ENCODE measurements around the gene DPY19L2. TPM values are rescaled to one million over a fixed set of nuclear protein-coding genes. Genes with fewer than 3 reads are reported as not detected.
"Not testable (repeated sequence)": the region's sequence is repeated elsewhere in the genome, so short reads cannot be mapped to it uniquely, and the experiment has no call there.

DPY19L2 gene
- total and polyA plus RNA-seq, 2 donors (not counting 1 experiment from before 2014, with no cell fraction given) = 0.09 to 0.62 TPM

DNA sequence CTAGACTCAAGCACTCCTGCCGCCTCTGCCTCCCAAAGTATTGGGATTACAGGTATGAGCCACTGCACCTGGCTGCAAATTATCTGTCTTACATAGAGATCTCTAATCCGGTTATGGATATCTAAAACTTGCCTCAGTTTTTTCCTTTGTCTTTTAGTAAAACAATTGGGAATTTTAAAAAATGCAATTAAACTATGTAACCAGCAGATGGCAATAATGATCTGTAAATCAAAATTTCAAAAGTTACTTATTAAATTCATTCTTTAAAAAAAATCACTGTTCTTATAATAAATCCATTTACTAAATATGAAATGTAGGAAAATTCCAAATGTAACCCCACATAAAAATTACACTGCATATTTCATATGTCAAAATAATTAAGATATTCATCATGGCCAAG, 4.3 kb upstream of the DPY19L2 start:
- H4K20me1 ChIP-seq (ENCODE audit: control insufficient read depth, insufficient read depth, low read length, poor library complexity, severe bottlenecking); H3K79me2 ChIP-seq (ENCODE audit: control insufficient read depth, insufficient read depth, low read length); H3K4me3 ChIP-seq (ENCODE audit: control extremely low read depth in 1 of 5, extremely low read depth in 1 of 5, insufficient read depth in 1 of 5, low read depth in 2 of 5, low read length in 4 of 5); H3K27me3 ChIP-seq (replicated peaks in 1 of 4; ENCODE audit: control extremely low read depth in 1 of 4, control insufficient read depth in 3 of 4, insufficient read depth in 4 of 4, low read length in 3 of 4); ATAC-seq (ENCODE audit: low read depth); H3K4me2 ChIP-seq (replicated peaks; ENCODE audit: low read depth, low read length, poor library complexity, severe bottlenecking); H3K9me3 Mint-ChIP-seq (ENCODE audit: insufficient read depth); intact Hi-C loops (cut with micrococcal nuclease); H3K9me3 ChIP-seq (ENCODE audit: control extremely low read depth in 1 of 3, control insufficient read depth in 2 of 3, insufficient read depth in 1 of 3, low read length in 2 of 3); H3K36me3 ChIP-seq (replicated peaks in 1 of 2; ENCODE audit: control extremely low read depth in 1 of 2, control insufficient read depth in 1 of 2, extremely low read depth in 1 of 2, insufficient read depth in 2 of 2, low read length in 1 of 2); H3K4me3 Mint-ChIP-seq; H3K4me1 ChIP-seq (ENCODE audit: control insufficient read depth in 2 of 2, insufficient read depth in 2 of 2, low read length in 2 of 2); H2AFZ ChIP-seq (ENCODE audit: insufficient read depth, low read depth, low read length, poor library complexity, severe bottlenecking); H3K27ac ChIP-seq (ENCODE audit: low read length in 2 of 2); CTCF ChIA-PET; POLR2A ChIA-PET; H3K9ac ChIP-seq (ENCODE audit: low read length); H3K27ac Mint-ChIP-seq: not testable (repeated sequence)
- DNase-seq = peak; percentile 2
- Mint-ChIP-seq H3K27me3 (peaks cover 11% of the 10 kb centered on the region), H3K4me1 (peaks cover 17% of the 10 kb centered on the region)
- no CpG with 5 or more reads among the region's 2 CpGs for WGBS (ENCODE audit: insufficient coverage)
- TF ChIP-seq, protein P1, sequence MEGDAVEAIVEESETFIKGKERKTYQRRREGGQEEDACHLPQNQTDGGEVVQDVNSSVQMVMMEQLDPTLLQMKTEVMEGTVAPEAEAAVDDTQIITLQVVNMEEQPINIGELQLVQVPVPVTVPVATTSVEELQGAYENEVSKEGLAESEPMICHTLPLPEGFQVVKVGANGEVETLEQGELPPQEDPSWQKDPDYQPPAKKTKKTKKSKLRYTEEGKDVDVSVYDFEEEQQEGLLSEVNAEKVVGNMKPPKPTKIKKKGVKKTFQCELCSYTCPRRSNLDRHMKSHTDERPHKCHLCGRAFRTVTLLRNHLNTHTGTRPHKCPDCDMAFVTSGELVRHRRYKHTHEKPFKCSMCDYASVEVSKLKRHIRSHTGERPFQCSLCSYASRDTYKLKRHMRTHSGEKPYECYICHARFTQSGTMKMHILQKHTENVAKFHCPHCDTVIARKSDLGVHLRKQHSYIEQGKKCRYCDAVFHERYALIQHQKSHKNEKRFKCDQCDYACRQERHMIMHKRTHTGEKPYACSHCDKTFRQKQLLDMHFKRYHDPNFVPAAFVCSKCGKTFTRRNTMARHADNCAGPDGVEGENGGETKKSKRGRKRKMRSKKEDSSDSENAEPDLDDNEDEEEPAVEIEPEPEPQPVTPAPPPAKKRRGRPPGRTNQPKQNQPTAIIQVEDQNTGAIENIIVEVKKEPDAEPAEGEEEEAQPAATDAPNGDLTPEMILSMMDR (IDR thresholded peaks at IDR 0.05) = peak; percentile 52

DNA sequence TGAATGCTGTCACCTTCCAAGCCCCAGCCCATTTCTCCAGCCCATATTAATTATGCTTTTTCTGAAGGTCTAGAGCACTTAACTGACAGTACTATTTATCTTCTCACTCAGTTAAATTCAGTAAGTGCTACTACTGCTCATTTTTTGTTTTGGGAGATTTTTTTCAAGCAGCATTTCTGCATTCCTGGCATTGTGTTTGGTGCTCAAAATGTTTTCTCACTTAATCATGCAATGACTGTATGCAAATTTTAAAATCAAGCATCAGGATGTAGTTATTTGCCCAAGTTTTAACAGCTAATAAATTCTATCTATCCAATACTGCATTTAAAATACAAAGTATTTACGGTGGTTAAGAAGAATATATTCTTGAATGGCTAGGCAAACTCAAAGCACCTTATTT, 1.6 kb upstream of the DPY19L2 start:
- H4K20me1 ChIP-seq (ENCODE audit: control insufficient read depth, insufficient read depth, low read length, poor library complexity, severe bottlenecking); H3K27ac Mint-ChIP-seq; POLR2A ChIA-PET; ATAC-seq (ENCODE audit: low read depth); H3K4me1 ChIP-seq (ENCODE audit: control insufficient read depth in 2 of 2, insufficient read depth in 2 of 2, low read length in 2 of 2); H3K79me2 ChIP-seq (ENCODE audit: control insufficient read depth, insufficient read depth, low read length); H2AFZ ChIP-seq (ENCODE audit: insufficient read depth, low read depth, low read length, poor library complexity, severe bottlenecking); H3K27ac ChIP-seq (ENCODE audit: low read length in 2 of 2); CTCF ChIA-PET; intact Hi-C loops (cut with micrococcal nuclease); H3K4me2 ChIP-seq (replicated peaks; ENCODE audit: low read depth, low read length, poor library complexity, severe bottlenecking); H3K4me3 ChIP-seq (ENCODE audit: control extremely low read depth in 1 of 5, extremely low read depth in 1 of 5, insufficient read depth in 1 of 5, low read depth in 2 of 5, low read length in 4 of 5); H3K9me3 ChIP-seq (ENCODE audit: control extremely low read depth in 1 of 3, control insufficient read depth in 2 of 3, insufficient read depth in 1 of 3, low read length in 2 of 3); H3K9ac ChIP-seq (ENCODE audit: low read length); H3K36me3 ChIP-seq (replicated peaks in 1 of 2; ENCODE audit: control extremely low read depth in 1 of 2, control insufficient read depth in 1 of 2, extremely low read depth in 1 of 2, insufficient read depth in 2 of 2, low read length in 1 of 2); H3K9me3 Mint-ChIP-seq (ENCODE audit: insufficient read depth); H3K27me3 ChIP-seq (replicated peaks in 1 of 4; ENCODE audit: control extremely low read depth in 1 of 4, control insufficient read depth in 3 of 4, insufficient read depth in 4 of 4, low read length in 3 of 4); DNase-seq: not testable (repeated sequence)
- H3K27me3 Mint-ChIP-seq = peaks cover 16% of the 10 kb centered on the region
- no CpG with 5 or more reads among the region's 1 CpG for WGBS (ENCODE audit: insufficient coverage)
- peak overlapping the region; percentile 59 for H3K4me3 Mint-ChIP-seq
- H3K4me1 Mint-ChIP-seq = peaks cover 20% of the 10 kb centered on the region

DNA sequence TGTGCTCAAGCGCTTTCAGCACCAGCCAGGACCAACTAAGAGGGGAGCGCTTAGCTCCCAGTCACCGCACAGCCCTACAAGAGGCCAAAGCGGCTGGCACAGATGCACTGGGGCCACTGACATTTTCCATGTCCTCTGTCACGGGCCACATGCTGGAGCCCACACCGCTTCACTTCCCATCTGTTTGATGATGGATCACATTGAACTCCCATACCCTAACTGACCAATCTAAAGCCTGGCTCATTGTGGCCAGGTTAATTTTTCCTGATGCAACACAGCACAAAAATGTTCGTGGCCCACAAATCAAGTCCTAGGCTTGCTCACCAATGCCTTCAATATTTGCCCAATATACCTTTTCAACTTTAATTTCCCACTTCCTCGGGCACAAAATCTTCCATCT, 1.1 kb upstream of the DPY19L2 start:
- H3K4me3 ChIP-seq (ENCODE audit: control extremely low read depth in 1 of 5, extremely low read depth in 1 of 5, insufficient read depth in 1 of 5, low read depth in 2 of 5, low read length in 4 of 5); CTCF ChIA-PET; H3K4me1 ChIP-seq (ENCODE audit: control insufficient read depth in 2 of 2, insufficient read depth in 2 of 2, low read length in 2 of 2); H3K36me3 ChIP-seq (replicated peaks in 1 of 2; ENCODE audit: control extremely low read depth in 1 of 2, control insufficient read depth in 1 of 2, extremely low read depth in 1 of 2, insufficient read depth in 2 of 2, low read length in 1 of 2); H3K79me2 ChIP-seq (ENCODE audit: control insufficient read depth, insufficient read depth, low read length); H3K27ac ChIP-seq (ENCODE audit: low read length in 2 of 2); ATAC-seq (ENCODE audit: low read depth); DNase-seq; H4K20me1 ChIP-seq (ENCODE audit: control insufficient read depth, insufficient read depth, low read length, poor library complexity, severe bottlenecking); H3K27me3 ChIP-seq (replicated peaks in 1 of 4; ENCODE audit: control extremely low read depth in 1 of 4, control insufficient read depth in 3 of 4, insufficient read depth in 4 of 4, low read length in 3 of 4); H3K9me3 Mint-ChIP-seq (ENCODE audit: insufficient read depth); POLR2A ChIA-PET; H3K4me2 ChIP-seq (replicated peaks; ENCODE audit: low read depth, low read length, poor library complexity, severe bottlenecking); H3K9me3 ChIP-seq (ENCODE audit: control extremely low read depth in 1 of 3, control insufficient read depth in 2 of 3, insufficient read depth in 1 of 3, low read length in 2 of 3); intact Hi-C loops (cut with micrococcal nuclease); H3K9ac ChIP-seq (ENCODE audit: low read length); H3K27ac Mint-ChIP-seq; H2AFZ ChIP-seq (ENCODE audit: insufficient read depth, low read depth, low read length, poor library complexity, severe bottlenecking): not testable (repeated sequence)
- peak overlapping the region; percentile 78 for H3K4me3 Mint-ChIP-seq
- peaks cover 20% of the 10 kb centered on the region for H3K4me1 Mint-ChIP-seq
- 21% methylated on average over 2 of the region's 8 CpGs for WGBS (ENCODE audit: insufficient coverage)
- peaks cover 16% of the 10 kb centered on the region for H3K27me3 Mint-ChIP-seq
